WTC11 (cell line): ENCODE data around the gene HS3ST1. TPM values are rescaled to one million over a fixed set of nuclear protein-coding genes. Genes with fewer than 3 reads are reported as not detected.

ENCODE experiments used
- ATAC-seq: fragments of 200-7000 bp; cut with Tn5 transposase; 2 replicates; pipeline ENCODE4 v1.10.0; 2021; ENCODE audit warnings: mild to moderate bottlenecking, moderate library complexity
- CTCF ChIA-PET: fragments of 300-600 bp; sonication (Branson Sonifier 250); formaldehyde crosslinking; loops from one replicate; lab custom pipeline; 2021; ENCODE audit warnings: antibody characterized with exemption; lab: Charles Lee
- POLR2A ChIA-PET: fragments of 350-600 bp; sonication (Branson Sonifier 250); formaldehyde crosslinking; loops from one replicate; lab custom pipeline; 2021; ENCODE audit warnings: antibody characterized with exemption; lab: Charles Lee
- DNase-seq: peaks from one replicate; pipeline ENCODE4 v3.0.0; 2021; ENCODE audit warnings: low spot score
- H3K27ac Mint-ChIP-seq: 2 replicates; pipeline ENCODE4 v1.8.0; 2021; ENCODE audit warnings: mixed read lengths
- H3K27me3 Mint-ChIP-seq: 2 replicates; pipeline ENCODE4 v1.8.0; 2021; ENCODE audit warnings: low read depth, mild to moderate bottlenecking, moderate library complexity, mixed read lengths
- H3K36me3 Mint-ChIP-seq: 2 replicates; pipeline ENCODE4 v1.8.0; 2021; ENCODE audit warnings: mixed read lengths
- H3K4me1 Mint-ChIP-seq: 2 replicates; pipeline ENCODE4 v1.8.0; 2022; ENCODE audit warnings: mixed read lengths
- H3K4me3 Mint-ChIP-seq: 2 replicates; pipeline ENCODE4 v1.8.0; 2021; ENCODE audit warnings: mild to moderate bottlenecking, moderate library complexity, mixed read lengths
- H3K9me3 Mint-ChIP-seq: 2 replicates; pipeline ENCODE4 v1.8.0; 2021; ENCODE audit warnings: mixed read lengths
- KAT7 ChIP-seq: sonication (generic); formaldehyde crosslinking; IDR thresholded peaks from 2 replicates; pipeline ENCODE4 v1.8.1; 2023; ENCODE audit warnings: missing genetic modification reagents, mild to moderate bottlenecking, borderline replicate concordance
- NFE2L1 ChIP-seq: sonication (generic); formaldehyde crosslinking; IDR thresholded peaks from 2 replicates; pipeline ENCODE4 v1.8.1; 2023; ENCODE audit warnings: missing genetic modification reagents
- TEAD4 ChIP-seq: sonication (generic); formaldehyde crosslinking; IDR thresholded peaks from 2 replicates; pipeline ENCODE4 v1.8.0; 2022; ENCODE audit warnings: mild to moderate bottlenecking, missing genetic modification reagents
- ZNF121 ChIP-seq: sonication (generic); formaldehyde crosslinking; IDR thresholded peaks from 2 replicates; pipeline ENCODE4 v1.8.0; 2023; ENCODE audit warnings: missing genetic modification reagents
- ZNF232 ChIP-seq: sonication (generic); formaldehyde crosslinking; IDR thresholded peaks from 2 replicates; pipeline ENCODE4 v1.8.0; 2022; ENCODE audit warnings: mild to moderate bottlenecking, missing genetic modification reagents
- ZNF396 ChIP-seq: fragments of 250-450 bp; sonication (Bioruptor Pico); IDR thresholded peaks from 2 replicates; pipeline ENCODE4 v1.8.0; 2021; ENCODE audit warnings: mild to moderate bottlenecking, moderate library complexity, borderline replicate concordance
- microRNA-seq: library from miRNA; unstranded; fragments of <30 nt; microRNA quantifications from one replicate; pipeline ENCODE4 v1.2.0, GENCODE V29; 2022; ENCODE audit warnings: borderline number of aligned reads
- total RNA-seq: library from RNA; stranded (reverse); gene quantifications from 3 replicates; pipeline ENCODE4 v1.2.3, GENCODE V29; 2021
- TF ChIP-seq, protein P1 (sequence below): sonication (generic); formaldehyde crosslinking; IDR thresholded peaks from 2 replicates; pipeline ENCODE4 v1.8.1; 2023; ENCODE audit warnings: mild to moderate bottlenecking, moderate library complexity, missing genetic modification reagents
- TF ChIP-seq, protein P2 (sequence below): sonication (generic); formaldehyde crosslinking; conservative IDR thresholded peaks from 2 replicates; pipeline ENCODE4 v1.8.1; 2022; ENCODE audit warnings: mild to moderate bottlenecking, missing genetic modification reagents

HS3ST1 gene
- total RNA-seq, 1 experiment from 2014 or later, result 0.52 TPM

DNA sequence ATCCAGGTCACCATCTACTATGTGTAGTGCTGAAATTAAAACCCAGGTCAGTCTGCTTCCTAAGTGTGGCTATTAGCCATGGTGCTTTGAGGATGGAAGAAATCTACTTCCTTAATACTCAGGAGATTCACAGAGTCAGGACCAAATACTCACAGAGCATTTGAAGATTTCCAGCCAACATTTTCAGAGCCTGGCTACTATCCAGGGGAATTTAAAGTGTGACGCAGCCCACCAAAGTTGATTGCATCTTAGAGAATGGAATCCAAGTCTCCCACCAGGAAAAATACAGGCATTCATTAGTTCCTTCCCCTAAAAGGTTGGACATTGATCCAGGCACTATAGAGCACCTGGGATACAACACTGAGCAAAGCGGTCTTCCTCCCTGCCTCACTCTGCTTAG, 83.8 kb downstream of the HS3ST1 start (continued):
- TF ChIP-seq, protein P1, sequence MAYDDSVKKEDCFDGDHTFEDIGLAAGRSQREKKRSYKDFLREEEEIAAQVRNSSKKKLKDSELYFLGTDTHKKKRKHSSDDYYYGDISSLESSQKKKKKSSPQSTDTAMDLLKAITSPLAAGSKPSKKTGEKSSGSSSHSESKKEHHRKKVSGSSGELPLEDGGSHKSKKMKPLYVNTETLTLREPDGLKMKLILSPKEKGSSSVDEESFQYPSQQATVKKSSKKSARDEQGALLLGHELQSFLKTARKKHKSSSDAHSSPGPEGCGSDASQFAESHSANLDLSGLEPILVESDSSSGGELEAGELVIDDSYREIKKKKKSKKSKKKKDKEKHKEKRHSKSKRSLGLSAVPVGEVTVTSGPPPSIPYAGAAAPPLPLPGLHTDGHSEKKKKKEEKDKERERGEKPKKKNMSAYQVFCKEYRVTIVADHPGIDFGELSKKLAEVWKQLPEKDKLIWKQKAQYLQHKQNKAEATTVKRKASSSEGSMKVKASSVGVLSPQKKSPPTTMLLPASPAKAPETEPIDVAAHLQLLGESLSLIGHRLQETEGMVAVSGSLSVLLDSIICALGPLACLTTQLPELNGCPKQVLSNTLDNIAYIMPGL (CRISPR knock-in tag), result no peak
- no peak for TF ChIP-seq ZNF396 (CRISPR knock-in tag)
- no peak for TF ChIP-seq TEAD4 (CRISPR knock-in tag)
- no peak for TF ChIP-seq NFE2L1
- TF ChIP-seq ZNF121 (CRISPR knock-in tag), result no peak
- TF ChIP-seq ZNF232, result no peak
- TF ChIP-seq, protein P2, sequence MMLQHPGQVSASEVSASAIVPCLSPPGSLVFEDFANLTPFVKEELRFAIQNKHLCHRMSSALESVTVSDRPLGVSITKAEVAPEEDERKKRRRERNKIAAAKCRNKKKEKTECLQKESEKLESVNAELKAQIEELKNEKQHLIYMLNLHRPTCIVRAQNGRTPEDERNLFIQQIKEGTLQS, result no peak

DNA sequence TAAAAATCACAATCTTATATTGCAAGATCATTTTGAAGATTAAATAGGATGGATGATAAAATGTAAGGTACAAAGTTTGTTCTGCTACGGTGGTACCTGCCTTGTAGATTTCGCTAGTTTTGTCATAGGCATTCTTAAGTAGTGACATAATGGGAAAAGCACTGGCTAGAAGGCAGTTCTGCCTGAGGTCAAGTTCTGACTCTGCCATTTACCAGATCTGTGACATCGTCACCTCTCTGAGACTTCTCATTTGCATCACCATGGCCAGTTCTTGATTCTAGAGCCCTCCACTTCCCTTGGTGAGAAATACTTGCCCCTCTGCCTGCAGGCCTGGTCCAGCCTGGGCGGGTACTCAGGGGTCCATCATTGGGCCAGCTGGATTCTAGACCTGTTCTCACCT, 85.2 kb downstream of the HS3ST1 start:
- peaks cover 12% of the 10 kb centered on the region for H3K27me3 Mint-ChIP-seq
- no peak overlapping the region for H3K4me3 Mint-ChIP-seq
- CTCF ChIA-PET, result no interaction called here
- peaks cover 2% of the 10 kb centered on the region; the same call in 1 of the 2 replicates for H3K4me1 Mint-ChIP-seq
- H3K9me3 Mint-ChIP-seq, result peaks cover 87% of the 10 kb centered on the region
- ATAC-seq (no peak), DNase-seq (no peak)
- H3K36me3 Mint-ChIP-seq, result peaks cover 73% of the 10 kb centered on the region
- no peak for TF ChIP-seq KAT7 (CRISPR knock-in tag)
- H3K27ac Mint-ChIP-seq, result no peak overlapping the region
- POLR2A ChIA-PET, result no interaction called here

Small RNA genes within 50 kb of the gene (microRNA-seq; reads per million reads assigned to microRNA genes)
- not detected for gene MIR572
